ENCODE measurements around the gene TMEM232.

- no peak for TF ChIP-seq CTCF (IDR thresholded peaks at IDR 0.05; ENCODE audit: extremely low read depth in 1 of 2, insufficient read depth in 1 of 2, low read depth in 1 of 2, low read length in 2 of 2)
- no peak for TF ChIP-seq POLR2A (IDR thresholded peaks at IDR 0.05; ENCODE audit: low read depth, low read length)
- TF ChIP-seq EZH2 (IDR thresholded peaks at IDR 0.05; ENCODE audit: borderline replicate concordance, low read depth, low read length, severe bottlenecking): no peak
- TF ChIP-seq POLR2AphosphoS5 (IDR thresholded peaks at IDR 0.05; ENCODE audit: insufficient read depth, low read depth, low read length): no peak
- TF ChIP-seq JUN (IDR thresholded peaks at IDR 0.05; ENCODE audit: borderline replicate concordance, insufficient read depth, insufficient read length, low read depth): no peak
- TF ChIP-seq MYC (IDR thresholded peaks at IDR 0.05; ENCODE audit: low read depth, low read length): no peak
Observed at GRCh38 chr5:110630350-110630749, 96.1 kb downstream of the TMEM232 start.
